ACC112 (cell line): ENCODE measurements around the gene PANK1.

ENCODE experiments used
- H2AFZ ChIP-seq: fragments of 200-600 bp; sonication (generic); one replicate; pipeline ENCODE4 v1.6.0; 2017; ENCODE audit warnings: antibody characterized with exemption, low read length; ENCODE audit not compliant: unreplicated experiment
- H3K27ac ChIP-seq: fragments of 200-600 bp; sonication (generic); 2 replicates; pipeline ENCODE4 v1.5.1; 2014; ENCODE audit warnings: low read depth, mild to moderate bottlenecking, antibody characterized with exemption, low read length, moderate library complexity
- H3K27me3 ChIP-seq: fragments of 200-600 bp; sonication (generic); 2 replicates; pipeline ENCODE4 v1.6.1; 2014; ENCODE audit warnings: mild to moderate bottlenecking, antibody characterized with exemption, low read length, moderate library complexity, mixed read lengths; ENCODE audit not compliant: insufficient read depth
- H3K36me3 ChIP-seq: fragments of 200-600 bp; sonication (generic); 2 replicates; pipeline ENCODE4 v1.6.1; 2016; ENCODE audit warnings: mild to moderate bottlenecking, antibody characterized with exemption, low read length, moderate library complexity, mixed read lengths; ENCODE audit not compliant: insufficient read depth
- H3K4me1 ChIP-seq: fragments of 200-600 bp; sonication (generic); one replicate; pipeline ENCODE4 v1.6.1; 2016; ENCODE audit warnings: low read length, mixed read lengths; ENCODE audit not compliant: insufficient read depth, unreplicated experiment, control insufficient read depth
- H3K4me3 ChIP-seq: fragments of 200-600 bp; sonication (generic); 2 replicates; pipeline ENCODE4 v1.5.1; 2014; ENCODE audit warnings: mild to moderate bottlenecking, low read depth, low read length
- H3K79me2 ChIP-seq: fragments of 200-600 bp; sonication (generic); one replicate; pipeline ENCODE4 v1.6.0; 2016; ENCODE audit warnings: low read length; ENCODE audit not compliant: control insufficient read depth, unreplicated experiment, insufficient read depth

PANK1 gene

GRCh38 chr10:89540420-89540949 is 104.6 kb downstream of the PANK1 start:
- Histone ChIP-seq H3K27me3 (no peaks in the 10 kb centered on the region; the same call in 1 of the 2 replicates), H3K36me3 (no peaks in the 10 kb centered on the region), H3K79me2 (no peaks in the 10 kb centered on the region), H3K4me3 (no peak overlapping the region), H3K4me1 (peaks cover 6% of the 10 kb centered on the region), H3K27ac (no peak overlapping the region), H2AFZ (no peak overlapping the region)

GRCh38 chr10:89537364-89537763 is 107.7 kb downstream of the PANK1 start:
- Histone ChIP-seq H3K4me3 (no peak overlapping the region), H3K36me3 (no peaks in the 10 kb centered on the region)

GRCh38 chr10:89536013-89536354 is 109.1 kb downstream of the PANK1 start:
- Histone ChIP-seq H3K27me3 (peaks cover 4% of the 10 kb centered on the region; the same call in 1 of the 2 replicates), H3K27ac (no peak overlapping the region), H3K4me1 (peaks cover 6% of the 10 kb centered on the region), H2AFZ (no peak overlapping the region), H3K79me2 (no peaks in the 10 kb centered on the region), H3K4me3 (peak overlapping the region; percentile 82), H3K36me3 (no peaks in the 10 kb centered on the region)

More at GRCh38 chr10:89537364-89537763, 107.7 kb downstream of the PANK1 start:
- no peak overlapping the region for H2AFZ ChIP-seq
- H3K27me3 ChIP-seq: peaks cover 4% of the 10 kb centered on the region; the same call in 1 of the 2 replicates
- no peak overlapping the region for H3K27ac ChIP-seq
- no peaks in the 10 kb centered on the region for H3K79me2 ChIP-seq
- peaks cover 6% of the 10 kb centered on the region for H3K4me1 ChIP-seq

GRCh38 chr10:89535171-89536012 is 109.7 kb downstream of the PANK1 start, which contains the start of gene SLC16A12:
Gene SLC16A12, minus strand, starts transcription at chr10:89535594. Its CDS starts 73,016 bp downstream, at chr10:89462578.
- no peak within 1 kb of the TSS for H3K27ac ChIP-seq
- H3K4me3 ChIP-seq: peak within 1 kb of the TSS; percentile 82
- H3K27me3 ChIP-seq: peaks cover 4% of the 10 kb centered on the region; the same call in 1 of the 2 replicates
- H2AFZ ChIP-seq: peak within 1 kb of the TSS; percentile 15
- no peaks in the 10 kb centered on the region for H3K79me2 ChIP-seq
- no peaks in the 10 kb centered on the region for H3K36me3 ChIP-seq
- H3K4me1 ChIP-seq: peaks cover 2% of the 10 kb centered on the region

GRCh38 chr10:89534826-89535166 is 110.2 kb downstream of the PANK1 start:
- no peak overlapping the region for H3K27ac ChIP-seq
- no peaks in the 10 kb centered on the region for H3K79me2 ChIP-seq
- peak overlapping the region; percentile 82 for H3K4me3 ChIP-seq
- H3K4me1 ChIP-seq: no peaks in the 10 kb centered on the region
- H3K27me3 ChIP-seq: peaks cover 4% of the 10 kb centered on the region; the same call in 1 of the 2 replicates
- H3K36me3 ChIP-seq: no peaks in the 10 kb centered on the region
- peak overlapping the region; percentile 15 for H2AFZ ChIP-seq
